Suprapubic skin (tissue), 3 donors: ENCODE results near the gene FCGR3A.
"Not testable (repeated sequence)": the region's sequence is repeated elsewhere in the genome, so short reads cannot be mapped to it uniquely, and the experiment has no call there.

ENCODE experiments used
- CTCF ChIP-seq, 2 donors: fragments of 200-600 bp in 1 of 2; fragments of 450-650 bp in 1 of 2; sonication (generic) in 1 of 2; IDR thresholded peaks; one replicate each; pipeline ENCODE4 v1.5.1; 2016 to 2019; ENCODE audit warnings: antibody characterized with exemption in 2 of 2, mild to moderate bottlenecking in 1 of 2, moderate library complexity in 1 of 2
- EP300 ChIP-seq: sonication (generic); formaldehyde crosslinking; IDR thresholded peaks from one replicate; pipeline ENCODE4 v1.6.1; 2017; ENCODE audit warnings: antibody characterized with exemption

- TF ChIP-seq CTCF (IDR thresholded peaks at IDR 0.05); EP300: not testable (repeated sequence)
Observed at GRCh38 chr1:161525321-161525720, 24.3 kb downstream of the FCGR3A start.
